ENCODE measurements around the gene CLDN22.

GRCh38 chr4:183330841-183331240 lies 10.8 kb upstream of the CLDN22 start:
- TF ChIP-seq CTCF (IDR thresholded peaks at IDR 0.05; ENCODE audit: low read depth, low read length, missing input control) (no peak), FOXA1 (IDR thresholded peaks at IDR 0.05) (no peak), TAF1 (conservative IDR thresholded peaks at IDR 0.05) (no peak), SP1 (IDR thresholded peaks at IDR 0.05) (no peak), ZBTB33 (IDR thresholded peaks at IDR 0.05) (no peak), RAD21 (IDR thresholded peaks at IDR 0.05) (no peak), REST (IDR thresholded peaks at IDR 0.05) (no peak), HNF4A (conservative IDR thresholded peaks at IDR 0.05) (no peak)

Data from liver (tissue), 3 donors.